H1 (cell line): ENCODE results near the gene NHS.

Experiments
- BCL11A ChIP-seq, 2 experiments: IDR thresholded peaks; one replicate each; pipeline ENCODE4 v1.6.1; 2011; ENCODE audit warnings: low read depth in 2 of 2, low read length in 2 of 2, mild to moderate bottlenecking in 2 of 2
- CTCF ChIP-seq, 3 experiments: IDR thresholded peaks; 1 replicate in 2 of 3; 2 replicates in 1 of 3; pipeline versions ENCODE4 v1.5.1 to v1.6.1; 2011; ENCODE audit warnings: low read length in 3 of 3, mild to moderate bottlenecking in 3 of 3, inconsistent platforms in 2 of 3, low read depth in 1 of 3, moderate library complexity in 1 of 3; ENCODE audit not compliant: insufficient read depth in 1 of 3; ENCODE audit errors: control extremely low read depth in 1 of 3
- EZH2 ChIP-seq: fragments of 200-600 bp; sonication (generic); IDR thresholded peaks from 2 replicates; pipeline ENCODE4 v1.7.1; 2012; ENCODE audit warnings: low read depth, mild to moderate bottlenecking, moderate library complexity, low read length, inconsistent platforms; ENCODE audit not compliant: severe bottlenecking
- HDAC6 ChIP-seq: IDR thresholded peaks from one replicate; pipeline ENCODE4 v1.7.1; 2012; ENCODE audit warnings: low read depth, mild to moderate bottlenecking, inconsistent platforms, low read length, moderate library complexity
- POLR2A ChIP-seq, 2 experiments: IDR thresholded peaks; 1 replicate in 1 of 2; 2 replicates in 1 of 2; pipeline ENCODE4 v1.6.1; 2011; ENCODE audit warnings: low read depth in 2 of 2, low read length in 2 of 2, mild to moderate bottlenecking in 2 of 2; ENCODE audit errors: control extremely low read depth in 1 of 2
- SIN3A ChIP-seq, 2 experiments: IDR thresholded peaks in 1 of 2; conservative IDR thresholded peaks in 1 of 2; 2 replicates each; pipeline ENCODE4 v1.6.1; 2011 to 2012; ENCODE audit warnings: low read length in 2 of 2, improper control_type of control experiment in 1 of 2, low read depth in 1 of 2, mild to moderate bottlenecking in 1 of 2
- SIX5 ChIP-seq: IDR thresholded peaks from 2 replicates; pipeline ENCODE4 v1.6.1; 2011; ENCODE audit warnings: mild to moderate bottlenecking, low read depth, low read length
- SRF ChIP-seq: IDR thresholded peaks from 2 replicates; pipeline ENCODE4 v1.6.1; 2011; ENCODE audit warnings: mild to moderate bottlenecking, low read depth, low read length, moderate library complexity
- SUZ12 ChIP-seq: fragments of 200-600 bp; sonication (generic); IDR thresholded peaks from 2 replicates; pipeline ENCODE4 v1.6.1; 2012; ENCODE audit warnings: mild to moderate bottlenecking, inconsistent platforms, low read length, moderate library complexity, mixed read lengths
- TAF1 ChIP-seq: IDR thresholded peaks from 2 replicates; pipeline ENCODE4 v1.6.1; 2011; ENCODE audit warnings: mild to moderate bottlenecking, low read depth, low read length
- TAF7 ChIP-seq: optimal IDR thresholded peaks from 2 replicates; pipeline ENCODE3; 2011; ENCODE audit warnings: low read depth, mild to moderate bottlenecking, inconsistent platforms, low read length, moderate library complexity, borderline replicate concordance
- YY1 ChIP-seq: IDR thresholded peaks from 2 replicates; pipeline ENCODE4 v1.6.1; 2011; ENCODE audit warnings: low read depth, mild to moderate bottlenecking, low read length

- TF ChIP-seq YY1 (no peak), SRF (no peak), CTCF (IDR thresholded peaks at IDR 0.05; ENCODE audit: control extremely low read depth in 1 of 3, insufficient read depth in 1 of 3, low read depth in 1 of 3, low read length in 3 of 3) (peak in 2 of 3 experiments; percentile 5 to 27; a peak in 2 of 4 replicates), HDAC6 (no peak), SIX5 (no peak), TAF7 (no peak), TAF1 (no peak), SUZ12 (no peak), EZH2 (no peak), BCL11A (IDR thresholded peaks at IDR 0.05; ENCODE audit: low read depth in 2 of 2, low read length in 2 of 2) (no peak), POLR2A (IDR thresholded peaks at IDR 0.05; ENCODE audit: control extremely low read depth in 1 of 2, low read depth in 2 of 2, low read length in 2 of 2) (no peak), SIN3A (conservative IDR thresholded peaks at IDR 0.05 in 1 of 2, IDR thresholded peaks at IDR 0.05 in 1 of 2; ENCODE audit: low read depth in 1 of 2, low read length in 2 of 2) (no peak)
Observed at GRCh38 chrX:17669458-17669857, 294.5 kb downstream of the NHS start.
